HepG2 (cell line): Measurements from ENCODE around the gene DLG2.

ENCODE experiments used
- FOXK2 ChIP-seq: fragments of 450-650 bp; IDR thresholded peaks from 2 replicates; pipeline ENCODE4 v1.6.1; 2016
- MXI1 ChIP-seq: IDR thresholded peaks from 3 replicates; pipeline ENCODE4 v1.6.1; 2012; ENCODE audit warnings: low read depth, low read length, inconsistent platforms, borderline replicate concordance

- TF ChIP-seq FOXK2 (no peak), MXI1 (no peak)
These were observed 182.7 kb downstream of the DLG2 start for GRCh38 chr11:85444479-85444878.
